ENCODE results near the gene CYP4F11.

DNA sequence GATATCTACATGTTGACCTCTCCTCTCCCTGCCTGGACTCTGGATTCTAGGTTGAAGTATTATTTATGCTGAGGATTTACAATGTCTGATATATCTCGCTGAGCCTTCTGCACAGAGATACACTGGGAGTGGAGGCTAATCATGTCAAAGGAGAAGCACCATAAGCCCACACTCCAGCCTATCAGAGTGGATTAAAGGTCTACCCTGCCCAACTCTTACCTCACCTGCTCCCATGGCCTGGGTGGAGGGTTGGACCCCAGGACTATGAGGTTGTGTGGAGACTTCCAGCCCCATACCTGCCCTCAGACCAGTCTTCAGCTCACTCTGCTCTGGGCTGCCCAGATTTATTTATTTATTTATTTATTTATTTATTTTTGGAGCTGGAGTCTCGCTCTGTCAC lies 29.9 kb upstream of the CYP4F11 start:
- TF ChIP-seq GATA3 (IDR thresholded peaks at IDR 0.05; ENCODE audit: low read depth, low read length), result no peak
- no peak for TF ChIP-seq GATA2 (IDR thresholded peaks at IDR 0.05; ENCODE audit: low read depth, low read length)
